Gastroesophageal sphincter (tissue), 4 donors: Measurements from ENCODE around the gene ZNF182. TPM values are rescaled to one million over a fixed set of nuclear protein-coding genes. Genes with fewer than 3 reads are reported as not detected.
"Not testable (repeated sequence)": the region's sequence is repeated elsewhere in the genome, so short reads cannot be mapped to it uniquely, and the experiment has no call there.

Experiments
- ATAC-seq: fragments of 150-250 bp; one replicate; pipeline ENCODE4 v1.9.1; 2016; ENCODE audit warnings: mild to moderate bottlenecking, moderate library complexity
- H3K27ac ChIP-seq, 4 donors: fragments of 200-600 bp; sonication (generic) in 3 of 4; 1 replicate in 3 of 4; 2 replicates in 1 of 4; pipeline ENCODE4 v1.5.1; 2016 to 2019
- H3K27me3 ChIP-seq: fragments of 200-600 bp; sonication (generic); one replicate; pipeline ENCODE4 v1.5.1; 2019
- H3K36me3 ChIP-seq, 2 donors: fragments of 200-600 bp; sonication (generic); one replicate each; pipeline ENCODE4 v1.5.1; 2019; ENCODE audit warnings: control low read depth in 1 of 2
- H3K4me1 ChIP-seq, 3 donors: fragments of 200-600 bp; sonication (generic); 1 replicate in 2 of 3; 2 replicates in 1 of 3; pipeline ENCODE4 v1.5.1; 2016 to 2019; ENCODE audit warnings: control low read depth in 2 of 3
- H3K4me3 ChIP-seq, 2 donors: fragments of 200-600 bp; sonication (generic); one replicate each; pipeline ENCODE4 v1.5.1; 2019; ENCODE audit warnings: mild to moderate bottlenecking in 1 of 2, moderate library complexity in 1 of 2
- H3K9me3 ChIP-seq, 3 donors: fragments of 200-600 bp; sonication (generic); one replicate each; pipeline ENCODE4 v1.5.1; 2017 to 2019; ENCODE audit warnings: control low read depth in 2 of 3
- EP300 ChIP-seq: sonication (generic); formaldehyde crosslinking; IDR thresholded peaks from one replicate; pipeline ENCODE4 v1.6.1; 2017; ENCODE audit warnings: antibody characterized with exemption, mild to moderate bottlenecking
- POLR2A ChIP-seq, 2 donors: fragments of 450-650 bp; IDR thresholded peaks; one replicate each; pipeline ENCODE4 v1.6.1; 2017; ENCODE audit warnings: antibody characterized with exemption in 2 of 2, mild to moderate bottlenecking in 2 of 2, moderate library complexity in 1 of 2
- POLR2AphosphoS5 ChIP-seq: sonication (generic); formaldehyde crosslinking; IDR thresholded peaks from one replicate; pipeline ENCODE4 v1.6.1; 2017; ENCODE audit warnings: antibody characterized with exemption
- WGBS, 2 donors: methylation state at CpG; one replicate each; pipeline ENCODE4 v1.1.5; 2018; ENCODE audit warnings: low coverage in 1 of 2; 5-methylcytosine and 5-hydroxymethylcytosine counted together
- total RNA-seq, 4 donors: library from RNA; depleted of rRNA; stranded (reverse); fragments of >200 nt; gene quantifications; one replicate each; pipeline ENCODE4 v1.1.0, GENCODE V29; 2016
- TF ChIP-seq, protein P1 (sequence below), 4 experiments: fragments of 200-600 bp in 2 of 4; fragments of 450-650 bp in 2 of 4; sonication (generic) in 1 of 4; IDR thresholded peaks; one replicate each; pipeline ENCODE4 v1.5.1; 2017 to 2019; ENCODE audit warnings: antibody characterized with exemption in 4 of 4, mild to moderate bottlenecking in 2 of 4, moderate library complexity in 2 of 4

Gene ZNF182
- total RNA-seq, 4 donors from 2014 or later, result 2.8 to 5.8 (median 3.8) TPM

DNA sequence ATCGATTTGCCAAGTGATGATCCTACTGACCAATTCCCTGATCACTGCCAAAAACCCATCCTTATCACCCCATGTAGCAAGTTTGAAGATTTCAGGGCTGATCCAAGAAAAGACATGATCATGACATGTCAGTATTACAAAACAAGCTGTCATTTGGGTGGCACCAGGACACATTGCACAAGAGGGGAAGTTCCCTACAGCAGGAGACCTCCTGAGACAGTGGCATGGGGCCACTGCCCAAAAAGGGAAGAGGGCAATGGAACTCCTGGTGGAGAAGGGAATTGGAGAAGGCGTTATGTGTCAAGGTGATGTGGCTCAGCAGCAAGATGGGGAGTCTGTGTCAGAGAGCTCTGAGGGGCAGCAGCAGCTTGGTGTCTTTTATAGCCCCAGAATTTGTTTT lies 43.4 kb downstream of the ZNF182 start:
- Histone ChIP-seq H3K36me3 (no peaks in the 10 kb centered on the region), H3K27ac (no peak overlapping the region), H3K9me3 (no peaks in the 10 kb centered on the region), H3K4me3 (no peak overlapping the region), H3K27me3 (no peaks in the 10 kb centered on the region), H3K4me1 (no peaks in the 10 kb centered on the region)
- ATAC-seq, result no peak
- TF ChIP-seq POLR2AphosphoS5 (no peak), POLR2A (IDR thresholded peaks at IDR 0.05) (no peak), EP300 (no peak)
- TF ChIP-seq, protein P1, sequence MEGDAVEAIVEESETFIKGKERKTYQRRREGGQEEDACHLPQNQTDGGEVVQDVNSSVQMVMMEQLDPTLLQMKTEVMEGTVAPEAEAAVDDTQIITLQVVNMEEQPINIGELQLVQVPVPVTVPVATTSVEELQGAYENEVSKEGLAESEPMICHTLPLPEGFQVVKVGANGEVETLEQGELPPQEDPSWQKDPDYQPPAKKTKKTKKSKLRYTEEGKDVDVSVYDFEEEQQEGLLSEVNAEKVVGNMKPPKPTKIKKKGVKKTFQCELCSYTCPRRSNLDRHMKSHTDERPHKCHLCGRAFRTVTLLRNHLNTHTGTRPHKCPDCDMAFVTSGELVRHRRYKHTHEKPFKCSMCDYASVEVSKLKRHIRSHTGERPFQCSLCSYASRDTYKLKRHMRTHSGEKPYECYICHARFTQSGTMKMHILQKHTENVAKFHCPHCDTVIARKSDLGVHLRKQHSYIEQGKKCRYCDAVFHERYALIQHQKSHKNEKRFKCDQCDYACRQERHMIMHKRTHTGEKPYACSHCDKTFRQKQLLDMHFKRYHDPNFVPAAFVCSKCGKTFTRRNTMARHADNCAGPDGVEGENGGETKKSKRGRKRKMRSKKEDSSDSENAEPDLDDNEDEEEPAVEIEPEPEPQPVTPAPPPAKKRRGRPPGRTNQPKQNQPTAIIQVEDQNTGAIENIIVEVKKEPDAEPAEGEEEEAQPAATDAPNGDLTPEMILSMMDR (IDR thresholded peaks at IDR 0.05), result no peak
- 73 to 86% methylated on average over 1 to 2 of the region's 2 CpGs for WGBS, 2 donors

GRCh38 chrX:47958761-47959342 lies 44.9 kb downstream of the ZNF182 start:
- 0% methylated on average over 1 of the region's 4 CpGs; no CpG with 5 or more reads in 1 of the 2 donors for WGBS, 2 donors
- no peak overlapping the region for H3K4me3 ChIP-seq
- TF ChIP-seq, protein P1 (IDR thresholded peaks at IDR 0.05), result no peak
- no peak for TF ChIP-seq POLR2AphosphoS5
- no peak for TF ChIP-seq POLR2A (IDR thresholded peaks at IDR 0.05)
- no peak for TF ChIP-seq EP300
- H3K4me1 ChIP-seq, result no peaks in the 10 kb centered on the region
- H3K36me3 ChIP-seq, result no peaks in the 10 kb centered on the region
- H3K9me3 ChIP-seq, result no peaks in the 10 kb centered on the region
- H3K27me3 ChIP-seq, result no peaks in the 10 kb centered on the region
- ATAC-seq, result no peak
- H3K27ac ChIP-seq, result no peak overlapping the region

- not testable (repeated sequence) for H3K27ac ChIP-seq, H3K9me3 ChIP-seq, H3K36me3 ChIP-seq, H3K4me1 ChIP-seq, H3K27me3 ChIP-seq, ATAC-seq, H3K4me3 ChIP-seq
- WGBS, 2 donors, result no CpG with 5 or more reads among the region's 4 CpGs
Measured at GRCh38 chrX:47958206-47958605, 45.6 kb downstream of the ZNF182 start.

DNA sequence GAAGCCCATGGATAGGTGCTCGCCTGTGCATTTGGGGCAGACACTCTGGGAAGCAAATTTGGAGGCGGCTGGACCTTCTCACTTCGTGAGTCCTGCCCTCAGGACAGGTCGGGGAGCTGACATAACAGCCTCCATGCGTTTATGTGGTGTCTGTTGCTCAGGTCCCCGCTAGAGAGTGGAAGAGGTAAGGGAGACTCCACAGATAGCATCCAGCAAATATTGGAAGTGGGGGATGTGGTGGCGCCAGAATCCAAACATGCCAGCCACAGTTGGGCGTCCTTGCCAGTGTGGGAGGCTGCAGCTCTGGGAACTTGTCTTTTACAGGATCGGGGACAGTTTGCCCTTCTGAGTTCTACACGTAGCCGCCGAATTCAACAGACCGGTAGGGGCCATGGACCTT lies 47.8 kb downstream of the ZNF182 start:
- H3K27me3 ChIP-seq, result no peaks in the 10 kb centered on the region
- H3K9me3 ChIP-seq, result no peaks in the 10 kb centered on the region
- H3K27ac ChIP-seq, result no peak overlapping the region
- ATAC-seq, result no peak
- WGBS, 2 donors, result no CpG with 5 or more reads among the region's 13 CpGs
- H3K4me3 ChIP-seq, result no peak overlapping the region
- H3K36me3 ChIP-seq, result no peaks in the 10 kb centered on the region
- TF ChIP-seq, protein P1 (IDR thresholded peaks at IDR 0.05), result no peak
- TF ChIP-seq POLR2AphosphoS5 (no peak), POLR2A (IDR thresholded peaks at IDR 0.05) (no peak), EP300 (no peak)
- H3K4me1 ChIP-seq, result no peaks in the 10 kb centered on the region

DNA sequence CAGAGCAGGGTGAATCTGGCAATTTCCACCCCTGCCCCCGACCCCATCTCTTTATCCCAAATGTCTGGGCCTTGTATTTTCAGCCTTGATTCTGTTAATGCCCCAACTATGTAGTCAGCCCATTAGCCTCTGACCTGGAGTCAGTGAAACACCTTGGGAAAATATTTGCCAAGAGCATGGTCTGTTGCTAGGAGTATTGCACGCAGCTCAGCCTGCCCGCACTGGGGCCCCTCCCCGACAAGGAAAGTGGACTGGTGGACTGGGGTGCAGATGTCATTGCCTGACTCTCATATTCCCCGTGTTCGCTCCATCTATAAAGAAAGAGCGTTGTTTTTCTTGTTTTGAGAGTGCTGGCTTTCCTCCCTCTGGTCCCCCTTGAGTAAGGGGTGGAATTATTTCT lies 48.5 kb downstream of the ZNF182 start:
- not testable (repeated sequence) for H3K4me1 ChIP-seq, ATAC-seq, H3K27me3 ChIP-seq, H3K36me3 ChIP-seq, H3K9me3 ChIP-seq, H3K27ac ChIP-seq, H3K4me3 ChIP-seq
- WGBS, 2 donors, result 80% methylated on average over 1 of the region's 7 CpGs; no CpG with 5 or more reads in 1 of the 2 donors

DNA sequence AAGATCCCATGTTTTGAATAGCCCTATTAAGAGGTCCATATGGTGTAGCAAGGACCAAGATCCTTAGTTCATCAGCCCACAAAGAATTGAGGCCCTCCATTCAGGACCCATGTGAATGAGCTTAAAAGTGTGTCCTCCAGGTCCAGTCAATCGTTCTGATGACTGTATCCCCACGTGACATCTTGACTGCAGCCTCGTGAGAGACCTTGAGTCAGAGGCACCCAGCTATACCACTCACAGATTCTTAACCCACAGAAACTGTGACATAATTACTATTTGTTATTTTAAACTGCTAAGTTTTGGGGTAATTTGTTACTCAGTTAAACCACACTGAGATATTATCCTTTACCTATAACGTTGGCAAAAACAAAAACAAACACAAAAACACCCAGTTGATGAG lies 62.4 kb downstream of the ZNF182 start:
- Histone ChIP-seq H3K27ac (no peak overlapping the region), H3K9me3 (no peaks in the 10 kb centered on the region), H3K36me3 (no peaks in the 10 kb centered on the region), H3K27me3 (no peaks in the 10 kb centered on the region), H3K4me3 (no peak overlapping the region), H3K4me1 (no peaks in the 10 kb centered on the region)
- no peak for ATAC-seq
- WGBS, 2 donors, result 61 to 67% methylated on average over 1 to 2 of the region's 4 CpGs
- TF ChIP-seq, protein P1 (IDR thresholded peaks at IDR 0.05), result no peak
- TF ChIP-seq EP300, result no peak
- TF ChIP-seq POLR2A (IDR thresholded peaks at IDR 0.05), result no peak
- TF ChIP-seq POLR2AphosphoS5, result no peak
